Mesendoderm (in vitro differentiated cells): ENCODE measurements around the gene KRT82.

Source experiments
- DNase-seq: peaks from one replicate; pipeline ENCODE4 v3.0.0; 2013
- H2AK5ac ChIP-seq: 2 replicates; pipeline ENCODE4 v1.6.1; 2013; ENCODE audit warnings: low read length, inconsistent platforms
- H2BK120ac ChIP-seq: 2 replicates; pipeline ENCODE4 v1.6.1; 2013; ENCODE audit warnings: low read depth, mild to moderate bottlenecking, low read length, moderate library complexity, mixed read lengths
- H2BK15ac ChIP-seq: replicated peaks from 2 replicates; pipeline ENCODE4 v1.6.1; 2013; ENCODE audit warnings: low read depth, mild to moderate bottlenecking, moderate library complexity
- H2BK5ac ChIP-seq: 2 replicates; pipeline ENCODE4 v1.6.1; 2013; ENCODE audit warnings: low read length, inconsistent platforms
- H3K18ac ChIP-seq: 2 replicates; pipeline ENCODE4 v1.6.1; 2013; ENCODE audit warnings: mild to moderate bottlenecking, low read length, mixed read lengths
- H3K23ac ChIP-seq: one replicate; pipeline ENCODE4 v1.6.1; 2013; ENCODE audit warnings: low read length
- H3K27ac ChIP-seq: 2 replicates; pipeline ENCODE4 v1.5.1; 2013; ENCODE audit warnings: low read depth, mild to moderate bottlenecking, inconsistent platforms, low read length, moderate library complexity
- H3K27me3 ChIP-seq: 2 replicates; pipeline ENCODE4 v1.6.1; 2013; ENCODE audit warnings: low read length, control low read depth, mild to moderate bottlenecking, inconsistent platforms; ENCODE audit not compliant: insufficient read depth, poor library complexity
- H3K36me3 ChIP-seq: 2 replicates; pipeline ENCODE4 v1.6.1; 2013; ENCODE audit warnings: low read length, inconsistent platforms; ENCODE audit not compliant: control insufficient read depth, insufficient read depth
- H3K4ac ChIP-seq: one replicate; pipeline ENCODE4 v1.6.1; 2013; ENCODE audit warnings: low read depth, mild to moderate bottlenecking, low read length, moderate library complexity
- H3K4me1 ChIP-seq: 2 replicates; pipeline ENCODE4 v1.6.1; 2013; ENCODE audit warnings: low read depth, low read length, inconsistent platforms; ENCODE audit not compliant: control insufficient read depth
- H3K4me2 ChIP-seq: 2 replicates; pipeline ENCODE4 v1.6.1; 2013; ENCODE audit warnings: low read length
- H3K4me3 ChIP-seq: 2 replicates; pipeline ENCODE4 v1.5.1; 2013; ENCODE audit warnings: mild to moderate bottlenecking, low read length
- H3K56ac ChIP-seq: one replicate; pipeline ENCODE4 v1.6.1; 2013; ENCODE audit warnings: low read length
- H3K79me1 ChIP-seq: 2 replicates; pipeline ENCODE4 v1.6.1; 2013; ENCODE audit warnings: low read length, inconsistent platforms
- H3K79me2 ChIP-seq: 2 replicates; pipeline ENCODE4 v1.6.1; 2013; ENCODE audit warnings: mild to moderate bottlenecking, low read length; ENCODE audit not compliant: control insufficient read depth, insufficient read depth
- H3K9ac ChIP-seq: 2 replicates; pipeline ENCODE4 v1.6.1; 2013; ENCODE audit warnings: low read length, inconsistent platforms
- H4K5ac ChIP-seq: one replicate; pipeline ENCODE4 v1.6.1; 2013; ENCODE audit warnings: low read length
- H4K8ac ChIP-seq: one replicate; pipeline ENCODE4 v1.6.1; 2013; ENCODE audit warnings: low read depth, mild to moderate bottlenecking, control low read depth, low read length, moderate library complexity
- WGBS: extraction: QIAGEN DNeasy Blood & Tissue Kit; methylation state at CpG from one replicate; pipeline ENCODE4 v1.1.7; 2013; ENCODE audit warnings: low lambda C conversion rate, missing lambda C conversion rate; ENCODE audit not compliant: insufficient coverage; ENCODE audit errors: extremely low coverage; 5-methylcytosine and 5-hydroxymethylcytosine counted together

The KRT82 gene

GRCh38 chr12:52378091-52378490 lies 28.0 kb downstream of the KRT82 start:
- no peak overlapping the region for H2BK5ac ChIP-seq
- no CpG with 5 or more reads among the region's 19 CpGs for WGBS
- DNase-seq, result no peak

GRCh38 chr12:52377266-52377665 lies 28.9 kb downstream of the KRT82 start:
- Histone ChIP-seq H2BK5ac (no peak overlapping the region), H3K18ac (no peak overlapping the region), H2AK5ac (no peak overlapping the region), H3K56ac (no peak overlapping the region), H3K79me1 (no peaks in the 10 kb centered on the region), H2BK15ac (no peak overlapping the region), H4K8ac (no peak overlapping the region), H3K79me2 (no peaks in the 10 kb centered on the region), H3K27ac (no peak overlapping the region), H3K36me3 (no peaks in the 10 kb centered on the region), H3K27me3 (no peaks in the 10 kb centered on the region), H3K4me1 (no peaks in the 10 kb centered on the region), H2BK120ac (no peak overlapping the region), H4K5ac (no peak overlapping the region), H3K23ac (no peak overlapping the region), H3K9ac (no peak overlapping the region), H3K4ac (no peak overlapping the region), H3K4me3 (no peak overlapping the region), H3K4me2 (no peak overlapping the region)
- DNase-seq, result no peak
- WGBS, result no CpG with 5 or more reads among the region's 8 CpGs

More at GRCh38 chr12:52378091-52378490, 28.0 kb downstream of the KRT82 start:
- H4K5ac ChIP-seq, result no peak overlapping the region
- no peaks in the 10 kb centered on the region for H3K79me1 ChIP-seq
- no peak overlapping the region for H3K23ac ChIP-seq
- H4K8ac ChIP-seq, result no peak overlapping the region
- no peaks in the 10 kb centered on the region for H3K27me3 ChIP-seq
- H2AK5ac ChIP-seq, result no peak overlapping the region
- H3K4ac ChIP-seq, result no peak overlapping the region
- H3K36me3 ChIP-seq, result no peaks in the 10 kb centered on the region
- no peak overlapping the region for H3K56ac ChIP-seq
- H2BK15ac ChIP-seq, result no peak overlapping the region
- no peak overlapping the region for H3K9ac ChIP-seq
- no peak overlapping the region for H3K4me2 ChIP-seq
- H3K4me3 ChIP-seq, result no peak overlapping the region
- no peaks in the 10 kb centered on the region for H3K4me1 ChIP-seq
- H3K79me2 ChIP-seq, result no peaks in the 10 kb centered on the region
- H2BK120ac ChIP-seq, result no peak overlapping the region
- H3K18ac ChIP-seq, result no peak overlapping the region
- H3K27ac ChIP-seq, result no peak overlapping the region

DNA sequence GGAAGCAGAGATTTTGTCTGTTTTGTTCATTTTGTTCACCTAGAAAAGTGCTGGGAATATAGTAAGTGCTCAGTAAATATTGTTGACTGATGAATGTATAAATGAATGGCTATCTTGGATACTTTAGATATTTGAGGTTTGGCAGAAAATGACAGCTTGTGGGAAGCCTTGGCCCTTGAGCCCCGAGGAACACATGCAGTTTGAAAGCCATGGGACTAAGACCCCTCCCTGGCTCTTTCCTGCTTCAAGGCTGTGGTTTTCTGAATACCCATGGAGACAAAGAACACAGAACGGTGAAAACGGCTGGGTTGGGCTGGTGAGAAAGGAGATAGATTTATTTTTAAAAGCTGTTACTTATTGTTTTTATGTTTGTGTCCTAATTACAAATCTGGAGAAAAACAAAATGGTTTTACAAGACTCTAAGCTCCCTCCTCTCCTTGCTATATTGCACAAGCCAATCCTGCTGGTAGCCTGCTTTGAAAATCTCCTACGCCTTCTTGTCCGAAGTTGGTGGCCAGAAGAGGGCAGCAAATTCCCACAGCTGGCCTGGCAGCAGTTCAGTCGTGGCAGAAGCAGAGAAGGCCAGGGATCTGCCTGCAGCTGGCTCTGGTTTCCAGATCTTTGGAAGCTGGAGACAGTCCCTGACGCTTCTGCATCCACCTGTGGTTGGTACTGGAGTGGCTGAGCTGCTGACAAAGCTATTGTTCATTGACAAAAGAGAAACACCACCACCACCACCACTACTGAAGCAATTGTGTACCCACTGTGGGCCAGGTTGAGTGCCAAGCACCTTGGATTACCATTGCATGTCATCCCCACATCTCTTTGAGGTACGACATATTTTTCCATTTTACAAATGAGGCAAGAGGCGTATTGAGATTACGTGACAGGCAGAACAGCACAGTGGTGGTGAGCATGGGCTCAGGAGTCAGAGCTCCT lies 33.6 kb downstream of the KRT82 start:
- H3K4ac ChIP-seq, result no peak overlapping the region
- H3K79me2 ChIP-seq, result no peaks in the 10 kb centered on the region
- DNase-seq, result peak; percentile 86
- H2AK5ac ChIP-seq, result no peak overlapping the region
- H3K27me3 ChIP-seq, result no peaks in the 10 kb centered on the region
- no peak overlapping the region for H3K4me2 ChIP-seq
- WGBS, result no CpG with 5 or more reads among the region's 10 CpGs
- H3K79me1 ChIP-seq, result no peaks in the 10 kb centered on the region
- H2BK15ac ChIP-seq, result no peak overlapping the region
- no peak overlapping the region for H4K5ac ChIP-seq
- no peak overlapping the region for H2BK5ac ChIP-seq
- H2BK120ac ChIP-seq, result no peak overlapping the region
- no peak overlapping the region for H3K27ac ChIP-seq
- no peaks in the 10 kb centered on the region for H3K4me1 ChIP-seq
- no peak overlapping the region for H3K9ac ChIP-seq
- no peak overlapping the region for H4K8ac ChIP-seq
- no peaks in the 10 kb centered on the region for H3K36me3 ChIP-seq
- no peak overlapping the region for H3K56ac ChIP-seq
- H3K4me3 ChIP-seq, result no peak overlapping the region
- H3K23ac ChIP-seq, result no peak overlapping the region
- H3K18ac ChIP-seq, result no peak overlapping the region

DNA sequence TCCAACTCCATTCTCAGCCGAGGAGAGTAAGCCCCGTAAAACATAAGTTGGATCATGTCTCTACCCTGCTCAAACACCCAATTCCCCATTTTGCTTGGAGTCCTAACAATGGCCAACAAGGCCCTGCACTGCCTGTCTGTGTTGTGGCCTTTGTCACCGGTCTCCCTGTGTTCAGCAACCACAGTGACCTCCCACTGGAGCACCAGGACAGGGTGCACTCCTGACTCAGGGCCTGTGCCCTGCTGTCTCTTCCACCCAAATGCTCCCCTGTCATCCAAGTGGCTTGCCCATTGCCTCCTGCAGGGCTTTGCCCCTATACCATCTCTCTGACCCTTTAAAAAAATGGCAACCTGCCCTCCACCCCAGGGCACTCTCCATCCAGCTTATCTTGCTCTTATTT lies 34.4 kb downstream of the KRT82 start:
- WGBS, result no CpG with 5 or more reads among the region's 3 CpGs
- H3K27ac ChIP-seq, result no peak overlapping the region

GRCh38 chr12:52370926-52371608 lies 35.1 kb downstream of the KRT82 start:
- H3K36me3 ChIP-seq, result no peaks in the 10 kb centered on the region
- no peaks in the 10 kb centered on the region for H3K27me3 ChIP-seq
- DNase-seq, result no peak
- no peak overlapping the region for H3K4ac ChIP-seq
- H3K4me1 ChIP-seq, result no peaks in the 10 kb centered on the region
- no peak overlapping the region for H2BK120ac ChIP-seq
- no peak overlapping the region for H2BK15ac ChIP-seq
- no peaks in the 10 kb centered on the region for H3K79me1 ChIP-seq
- H3K4me2 ChIP-seq, result no peak overlapping the region
- H4K8ac ChIP-seq, result no peak overlapping the region
- no peak overlapping the region for H3K56ac ChIP-seq
- H3K27ac ChIP-seq, result no peak overlapping the region
- H3K18ac ChIP-seq, result no peak overlapping the region
- no peak overlapping the region for H4K5ac ChIP-seq
- no peak overlapping the region for H3K23ac ChIP-seq
- WGBS, result no CpG with 5 or more reads among the region's 12 CpGs
- H2AK5ac ChIP-seq, result no peak overlapping the region
- no peak overlapping the region for H2BK5ac ChIP-seq
- no peaks in the 10 kb centered on the region for H3K79me2 ChIP-seq
- H3K9ac ChIP-seq, result no peak overlapping the region
- H3K4me3 ChIP-seq, result no peak overlapping the region

More for the DNA sequence above, 34.4 kb downstream of the KRT82 start:
- Histone ChIP-seq H3K36me3 (no peaks in the 10 kb centered on the region), H3K4me1 (no peaks in the 10 kb centered on the region), H3K18ac (no peak overlapping the region), H2BK120ac (no peak overlapping the region), H3K79me2 (no peaks in the 10 kb centered on the region), H3K4me2 (no peak overlapping the region), H2BK15ac (no peak overlapping the region), H3K56ac (no peak overlapping the region), H4K8ac (no peak overlapping the region), H2AK5ac (no peak overlapping the region), H2BK5ac (no peak overlapping the region), H3K9ac (no peak overlapping the region), H3K23ac (no peak overlapping the region), H3K79me1 (no peaks in the 10 kb centered on the region), H4K5ac (no peak overlapping the region), H3K4me3 (no peak overlapping the region), H3K4ac (no peak overlapping the region), H3K27me3 (no peaks in the 10 kb centered on the region)
- no peak for DNase-seq
